Activated CD4-positive, alpha-beta T cell treated with anti-CD3 and anti-CD28 coated beads for 24 hours (primary cell): ENCODE measurements around the gene DNAJC15.

ENCODE experiments used
- DNase-seq, 2 donors: peaks; one replicate each; pipeline ENCODE4 v3.0.0-alpha.2; 2020; ENCODE audit warnings: low read depth in 2 of 2

Gene DNAJC15

DNA sequence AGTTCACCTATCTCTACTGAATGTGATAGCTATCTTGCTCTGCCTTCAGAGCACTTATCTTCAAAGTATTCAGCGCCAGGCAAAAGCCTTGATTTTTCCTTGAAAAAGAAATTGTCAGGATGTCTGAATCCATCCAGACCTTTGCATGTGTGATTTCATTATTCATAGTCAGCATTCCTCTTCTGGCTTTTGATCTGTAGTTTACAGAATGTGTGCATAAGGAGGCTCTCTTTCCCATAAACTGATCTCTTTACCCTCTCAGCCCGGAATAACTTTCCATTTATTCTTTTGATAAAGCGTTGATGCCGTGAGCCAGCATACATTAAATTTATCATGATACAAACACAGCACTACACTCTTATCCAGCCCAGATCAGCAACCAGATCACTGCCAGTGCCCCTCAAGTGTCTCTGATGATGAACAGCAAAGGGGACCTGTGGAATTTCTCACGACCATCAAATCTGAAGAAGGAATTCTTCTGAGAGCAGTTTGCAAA lies 130.8 kb downstream of the DNAJC15 start:
- no peak for DNase-seq

DNA sequence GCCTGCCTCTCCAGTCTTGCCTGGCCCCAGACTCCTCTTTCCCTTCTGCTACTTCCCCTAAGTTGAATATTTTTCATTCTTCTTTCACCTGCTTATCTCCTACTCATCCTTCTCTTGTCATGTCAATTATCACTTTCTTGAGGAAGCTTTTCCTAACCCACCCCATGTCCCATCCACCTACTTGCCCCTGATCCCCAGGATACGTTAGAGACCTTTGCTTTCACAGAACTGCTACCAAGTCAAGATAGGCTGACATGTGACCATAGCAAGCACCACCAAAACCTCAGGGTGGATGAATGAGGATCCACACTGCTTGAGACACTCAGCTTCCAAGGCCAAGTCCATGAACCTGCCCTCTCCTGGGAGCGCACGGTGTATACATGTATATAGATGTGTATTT lies 131.5 kb downstream of the DNAJC15 start:
- no peak for DNase-seq

DNA sequence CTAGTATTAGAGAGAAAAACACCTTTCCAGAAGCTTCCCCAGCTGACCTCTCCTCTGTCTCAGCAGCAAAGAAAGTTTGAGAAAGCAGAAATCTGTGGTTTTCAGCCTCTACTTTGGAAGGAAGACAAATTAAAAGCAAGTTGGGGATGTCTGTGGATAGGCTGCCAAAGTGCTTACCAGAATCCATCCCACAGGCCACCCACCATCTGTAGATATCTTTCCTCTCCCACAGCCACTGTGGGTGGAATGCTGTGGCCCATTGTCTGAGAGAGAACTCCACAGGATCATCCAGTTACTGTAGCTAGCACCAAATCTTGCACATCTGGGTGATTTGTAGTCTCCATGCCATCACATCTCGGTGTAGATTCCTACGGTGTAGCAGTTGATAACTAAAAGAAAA lies 133.5 kb downstream of the DNAJC15 start:
- no peak for DNase-seq

DNA sequence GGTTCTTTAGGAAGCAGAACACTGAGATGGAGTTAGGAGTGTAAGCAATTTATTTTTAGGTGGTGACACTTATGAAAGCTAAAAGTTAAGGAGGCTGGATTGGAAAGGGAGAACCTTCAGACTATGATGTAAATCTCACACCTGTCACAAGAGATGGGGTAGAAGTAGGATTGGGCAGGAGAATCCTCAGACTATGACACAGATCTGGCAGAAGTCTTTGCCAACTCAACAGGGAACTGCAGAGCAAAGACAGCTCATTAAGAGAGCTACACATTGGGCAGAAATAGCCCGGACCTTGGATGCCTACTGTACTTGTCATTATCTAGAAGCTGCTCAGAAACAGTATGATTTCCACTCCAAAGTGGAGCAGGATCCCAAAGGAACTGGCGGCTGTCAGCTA lies 134.4 kb downstream of the DNAJC15 start:
- no peak for DNase-seq

DNA sequence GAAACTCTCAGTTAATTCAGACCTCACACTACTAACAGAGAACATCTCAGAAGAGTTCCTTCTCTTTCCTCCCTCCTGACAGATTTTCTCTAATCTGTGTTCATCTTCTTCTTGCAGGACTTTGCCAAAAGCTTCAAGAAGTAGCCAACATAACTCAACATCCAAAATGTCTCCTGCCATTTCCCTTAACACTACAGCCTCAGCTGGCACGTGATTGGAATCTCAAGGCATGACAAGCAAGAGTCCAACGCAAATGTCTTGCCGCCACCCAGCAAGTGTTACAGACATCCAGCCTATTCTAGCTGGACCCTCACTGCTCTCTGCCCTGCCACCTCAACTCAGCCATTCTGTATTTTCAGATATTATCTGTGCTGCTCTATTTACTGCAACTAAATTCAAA lies 135.1 kb downstream of the DNAJC15 start:
- no peak for DNase-seq

DNA sequence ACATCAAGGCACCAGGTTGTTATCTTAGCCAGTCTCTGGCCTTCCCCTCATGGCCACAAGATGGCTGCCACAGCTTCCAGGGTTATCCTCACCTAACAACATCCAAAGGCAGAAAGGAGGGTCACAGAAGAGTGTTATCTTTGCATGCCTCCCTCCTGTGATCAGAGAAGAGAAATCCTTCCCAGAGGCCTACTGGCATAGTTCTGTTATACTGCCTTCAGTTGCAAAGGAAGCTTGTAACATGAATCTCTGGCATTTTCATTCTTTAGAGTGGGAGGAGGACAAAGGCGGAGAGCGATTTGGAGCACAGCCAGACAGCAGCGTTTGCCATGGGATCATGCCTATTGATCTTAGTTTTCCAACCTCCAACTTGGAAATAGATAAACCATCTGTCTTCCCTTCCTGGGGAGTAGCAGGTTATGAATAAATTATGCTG lies 135.7 kb downstream of the DNAJC15 start:
- no peak for DNase-seq
